Neural cell (in vitro differentiated cells): ENCODE results near the gene FABP6.

Experiments
- CTCF ChIP-seq: fragments of 450-650 bp; IDR thresholded peaks from 2 replicates; pipeline ENCODE4 v1.5.1; 2014; ENCODE audit warnings: antibody characterized with exemption, mild to moderate bottlenecking, moderate library complexity; ENCODE audit not compliant: poor library complexity, severe bottlenecking
- REST ChIP-seq: IDR thresholded peaks from 2 replicates; pipeline ENCODE4 v1.6.1; 2012; ENCODE audit warnings: borderline replicate concordance
- TAF1 ChIP-seq: IDR thresholded peaks from 2 replicates; pipeline ENCODE4 v1.6.1; 2012; ENCODE audit warnings: low read depth

- TF ChIP-seq TAF1 (no peak), CTCF (no peak), REST (no peak)
These were observed 52.0 kb downstream of the FABP6 start for GRCh38 chr5:160281275-160281674.
